HG02938 (cell line): Measurements from ENCODE around the gene IRX3.

Experiments used
- ATAC-seq: cut with Tn5 transposase; IDR thresholded peaks from one replicate; pipeline ENCODE4 v1.9.1; 2021; ENCODE audit warnings: mild to moderate bottlenecking, moderate library complexity; ENCODE audit not compliant: unreplicated experiment

The IRX3 gene

GRCh38 chr16:54286366-54287130, at the start of gene IRX3:
Gene IRX3, minus strand, starts transcription at chr16:54286787. Its CDS starts 737 bp downstream, at chr16:54286050.
- no peak for ATAC-seq

- no peak for ATAC-seq
These were observed 48.6 kb upstream of the IRX3 start for GRCh38 chr16:54335230-54335629.

- no peak for ATAC-seq
These were observed 47.6 kb upstream of the IRX3 start for GRCh38 chr16:54334208-54334607.

- ATAC-seq: no peak
These were observed 44.8 kb upstream of the IRX3 start for GRCh38 chr16:54331241-54332002.

GRCh38 chr16:54327609-54328008, 41.0 kb upstream of the IRX3 start:
- ATAC-seq: no peak

- ATAC-seq: no peak
These were observed 39.7 kb upstream of the IRX3 start for GRCh38 chr16:54326266-54326662.

GRCh38 chr16:54325616-54326265, 39.2 kb upstream of the IRX3 start:
- ATAC-seq: no peak

- ATAC-seq: no peak
These were observed 38.1 kb upstream of the IRX3 start for GRCh38 chr16:54324716-54325115.

GRCh38 chr16:54320697-54321340, 34.2 kb upstream of the IRX3 start:
- ATAC-seq: no peak

GRCh38 chr16:54318941-54319340, 32.4 kb upstream of the IRX3 start:
- ATAC-seq: no peak

GRCh38 chr16:54317101-54317611, 30.6 kb upstream of the IRX3 start:
- ATAC-seq: no peak

GRCh38 chr16:54316095-54316889, 29.7 kb upstream of the IRX3 start:
- ATAC-seq: no peak

- no peak for ATAC-seq
These were observed 27.2 kb upstream of the IRX3 start for GRCh38 chr16:54313789-54314188.

GRCh38 chr16:54312502-54312991, 26.0 kb upstream of the IRX3 start:
- ATAC-seq: no peak

GRCh38 chr16:54309341-54309740, 22.8 kb upstream of the IRX3 start:
- ATAC-seq: no peak

GRCh38 chr16:54305080-54305479, 18.5 kb upstream of the IRX3 start:
- no peak for ATAC-seq

GRCh38 chr16:54303613-54304012, 17.0 kb upstream of the IRX3 start:
- ATAC-seq: no peak

GRCh38 chr16:54297154-54297553, 10.6 kb upstream of the IRX3 start:
- no peak for ATAC-seq

GRCh38 chr16:54296543-54296942, 10.0 kb upstream of the IRX3 start:
- no peak for ATAC-seq
